Measurements from ENCODE around the gene PTCHD1. TPM values are rescaled to one million over a fixed set of nuclear protein-coding genes. Genes with fewer than 3 reads are reported as not detected.

The PTCHD1 gene
- total and polyA plus RNA-seq, 4 donors, result under 0.01 to 0.02 (median under 0.01) TPM; not detected in 1

DNA sequence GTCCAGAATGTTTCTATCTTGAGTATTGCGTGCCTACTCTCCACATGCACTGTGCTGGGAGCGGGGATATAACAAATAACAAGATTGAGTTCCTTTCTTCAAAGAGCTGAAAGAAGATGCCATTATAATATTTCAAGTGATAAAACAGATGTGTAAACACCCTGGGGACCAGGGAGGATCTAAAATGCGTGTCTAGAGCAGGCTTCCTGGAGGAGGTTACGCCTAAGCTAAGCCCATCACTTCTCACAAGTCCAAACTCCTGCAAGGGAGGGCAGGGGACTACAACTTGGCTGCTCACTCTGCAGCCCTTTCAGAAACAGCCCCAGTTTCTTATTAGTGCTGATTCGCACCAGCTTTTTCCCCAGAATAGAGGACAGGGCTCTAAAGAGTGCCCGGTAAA is 21.5 kb downstream of the PTCHD1 start:
- DNase-seq (ENCODE audit: low spot score), result no peak
- no peaks in the 10 kb centered on the region for H3K36me3 ChIP-seq (ENCODE audit: control insufficient read depth in 4 of 4, insufficient read depth in 3 of 4, low read depth in 1 of 4, low read length in 3 of 4)

More for the DNA sequence above, 21.5 kb downstream of the PTCHD1 start:
- 80% methylated on average over 6 of the region's 6 CpGs for WGBS
- TF ChIP-seq MAX (IDR thresholded peaks at IDR 0.05) (no peak), RXRA (IDR thresholded peaks at IDR 0.05) (no peak), FOXA1 (IDR thresholded peaks at IDR 0.05) (no peak), REST (IDR thresholded peaks at IDR 0.05) (no peak), TAF1 (conservative IDR thresholded peaks at IDR 0.05) (no peak), JUND (IDR thresholded peaks at IDR 0.05) (no peak), SP1 (IDR thresholded peaks at IDR 0.05) (no peak), ZBTB33 (IDR thresholded peaks at IDR 0.05) (no peak), FOXA2 (IDR thresholded peaks at IDR 0.05) (no peak), RAD21 (IDR thresholded peaks at IDR 0.05) (no peak), GABPA (IDR thresholded peaks at IDR 0.05 in 1 of 2, conservative IDR thresholded peaks at IDR 0.05 in 1 of 2) (no peak), HNF4G (IDR thresholded peaks at IDR 0.05) (no peak), YY1 (IDR thresholded peaks at IDR 0.05) (no peak), NR2F2 (IDR thresholded peaks at IDR 0.05) (no peak), HNF4A (conservative IDR thresholded peaks at IDR 0.05) (no peak), EGR1 (IDR thresholded peaks at IDR 0.05; ENCODE audit: low read depth in 2 of 2) (no peak)
- TF ChIP-seq, protein P1, sequence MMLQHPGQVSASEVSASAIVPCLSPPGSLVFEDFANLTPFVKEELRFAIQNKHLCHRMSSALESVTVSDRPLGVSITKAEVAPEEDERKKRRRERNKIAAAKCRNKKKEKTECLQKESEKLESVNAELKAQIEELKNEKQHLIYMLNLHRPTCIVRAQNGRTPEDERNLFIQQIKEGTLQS (IDR thresholded peaks at IDR 0.05), result no peak
- TF ChIP-seq, protein P2, sequence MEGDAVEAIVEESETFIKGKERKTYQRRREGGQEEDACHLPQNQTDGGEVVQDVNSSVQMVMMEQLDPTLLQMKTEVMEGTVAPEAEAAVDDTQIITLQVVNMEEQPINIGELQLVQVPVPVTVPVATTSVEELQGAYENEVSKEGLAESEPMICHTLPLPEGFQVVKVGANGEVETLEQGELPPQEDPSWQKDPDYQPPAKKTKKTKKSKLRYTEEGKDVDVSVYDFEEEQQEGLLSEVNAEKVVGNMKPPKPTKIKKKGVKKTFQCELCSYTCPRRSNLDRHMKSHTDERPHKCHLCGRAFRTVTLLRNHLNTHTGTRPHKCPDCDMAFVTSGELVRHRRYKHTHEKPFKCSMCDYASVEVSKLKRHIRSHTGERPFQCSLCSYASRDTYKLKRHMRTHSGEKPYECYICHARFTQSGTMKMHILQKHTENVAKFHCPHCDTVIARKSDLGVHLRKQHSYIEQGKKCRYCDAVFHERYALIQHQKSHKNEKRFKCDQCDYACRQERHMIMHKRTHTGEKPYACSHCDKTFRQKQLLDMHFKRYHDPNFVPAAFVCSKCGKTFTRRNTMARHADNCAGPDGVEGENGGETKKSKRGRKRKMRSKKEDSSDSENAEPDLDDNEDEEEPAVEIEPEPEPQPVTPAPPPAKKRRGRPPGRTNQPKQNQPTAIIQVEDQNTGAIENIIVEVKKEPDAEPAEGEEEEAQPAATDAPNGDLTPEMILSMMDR (IDR thresholded peaks at IDR 0.05; ENCODE audit: low read depth, low read length, missing input control), result no peak
- Histone ChIP-seq H3K27ac (ENCODE audit: low read depth in 1 of 2, low read length in 2 of 2) (no peak overlapping the region), H3K27me3 (ENCODE audit: control insufficient read depth in 4 of 4, insufficient read depth in 4 of 4, low read length in 3 of 4) (no peaks in the 10 kb centered on the region), H3K9ac (ENCODE audit: low read depth in 1 of 2, low read length in 2 of 2) (no peak overlapping the region), H3K9me3 (ENCODE audit: control insufficient read depth in 4 of 4, low read length in 3 of 4) (no peaks in the 10 kb centered on the region), H3K4me1 (ENCODE audit: control insufficient read depth in 4 of 4, insufficient read depth in 4 of 4, low read length in 3 of 4) (no peaks in the 10 kb centered on the region), H3K4me3 (ENCODE audit: low read depth in 1 of 3, low read length in 3 of 3) (no peak overlapping the region)
